HL-60/S4 treated with phorbol 12-myristate 13-acetate at 8.2 ng/mL for 4 days and 3 days (cell line): ENCODE results near the gene NFIL3.
"Not testable (repeated sequence)": the region's sequence is repeated elsewhere in the genome, so short reads cannot be mapped to it uniquely, and the experiment has no call there.

Experiments
- in situ Hi-C: fragments of 300-500 bp; cut with MboI; formaldehyde crosslinking; loops from 2 replicates; pipeline ENCODE4 v1.15.0; 2022; ENCODE audit warnings: low sequenced_read_pairs

NFIL3 gene

GRCh38 chr9:91403665-91404543, 19.7 kb downstream of the NFIL3 start:
- in situ Hi-C loops, result loop anchor here (25.0 kb wide), 1 partner anchor 217 kb away; no protein-coding TSS in a partner anchor

DNA sequence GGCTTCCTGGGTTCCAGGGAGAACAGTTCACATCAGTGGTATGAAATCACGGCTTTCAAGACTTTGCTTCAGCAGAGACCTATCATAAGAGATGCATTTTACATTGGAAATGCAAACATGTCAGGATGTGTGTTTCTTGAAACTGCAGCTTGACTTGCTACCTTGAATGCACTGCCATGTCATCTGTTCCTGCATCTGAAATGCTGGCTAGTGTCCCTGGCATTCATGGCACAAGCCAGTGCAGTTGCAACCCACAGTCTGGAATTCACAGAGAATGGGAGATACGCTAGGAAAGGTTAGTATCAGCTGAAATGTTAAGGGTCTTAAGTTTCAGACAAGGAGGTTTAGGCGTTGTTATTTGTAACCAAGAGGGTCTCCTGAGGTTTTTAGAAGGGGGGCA, 24.7 kb downstream of the NFIL3 start:
- in situ Hi-C loops, result no loop called here

GRCh38 chr9:91395553-91396471, 27.8 kb downstream of the NFIL3 start:
- in situ Hi-C loops, result no loop called here

DNA sequence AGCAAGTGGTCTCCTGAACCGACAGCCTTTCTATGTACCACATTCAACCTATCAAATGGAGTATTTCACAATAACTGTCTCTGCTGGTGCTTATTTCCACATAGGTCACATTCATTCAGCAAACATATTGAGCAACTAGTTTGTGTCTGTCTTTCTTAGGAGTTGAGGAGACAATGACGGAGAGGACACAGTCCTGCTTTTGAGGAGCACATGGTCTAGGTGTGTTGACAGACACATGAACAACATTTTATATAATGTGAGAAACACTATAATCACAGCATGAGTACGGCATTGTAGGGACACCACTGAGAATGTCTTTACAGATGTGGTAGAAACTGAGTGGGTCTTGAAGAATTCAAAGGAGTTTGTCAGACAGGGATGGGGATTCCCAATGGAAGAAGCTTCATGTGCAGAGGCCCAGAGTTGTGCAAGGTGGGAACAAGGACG, 28.5 kb downstream of the NFIL3 start:
- in situ Hi-C loops, result no loop called here

- in situ Hi-C loops, result no loop called here
Measured at GRCh38 chr9:91393826-91394225, 29.8 kb downstream of the NFIL3 start.

DNA sequence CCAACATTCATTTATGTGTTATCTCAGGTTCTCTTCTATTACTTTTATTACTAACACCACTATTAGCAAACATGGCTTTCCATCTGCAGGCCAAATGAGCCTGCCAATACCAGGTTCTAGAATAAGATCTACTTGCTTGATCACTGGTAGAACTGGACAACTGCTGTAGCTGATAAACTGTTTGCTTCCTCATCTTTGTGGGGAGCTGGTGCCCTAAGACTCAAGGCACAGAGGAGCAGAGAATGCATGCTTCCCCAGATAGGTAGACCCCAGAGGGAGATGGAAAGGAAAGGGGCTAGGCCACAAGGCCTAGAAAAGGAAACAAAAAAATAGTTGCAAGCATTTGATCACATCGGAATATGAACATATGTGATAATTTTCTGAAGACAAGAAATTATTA, 31.2 kb downstream of the NFIL3 start:
- in situ Hi-C loops, result no loop called here

DNA sequence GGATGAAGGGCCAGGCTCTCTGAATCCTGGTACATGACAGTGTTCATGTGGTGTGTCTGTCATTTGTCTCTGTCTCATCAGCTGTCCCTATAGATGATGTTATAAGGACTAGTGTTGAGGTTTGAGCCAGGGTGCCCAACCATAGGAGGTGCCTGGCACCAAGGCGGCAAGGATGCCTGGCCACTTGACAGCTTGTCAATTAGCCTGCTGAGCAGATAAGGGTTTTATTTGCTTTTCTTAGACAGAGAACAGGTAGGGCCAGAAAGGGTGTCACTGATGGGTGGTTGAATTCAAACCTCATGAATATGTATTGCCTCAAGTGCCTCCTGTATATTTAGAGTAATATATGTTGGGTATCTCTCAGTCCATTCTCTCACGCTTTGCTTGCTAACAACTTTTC, 31.8 kb downstream of the NFIL3 start:
- in situ Hi-C loops, result no loop called here

DNA sequence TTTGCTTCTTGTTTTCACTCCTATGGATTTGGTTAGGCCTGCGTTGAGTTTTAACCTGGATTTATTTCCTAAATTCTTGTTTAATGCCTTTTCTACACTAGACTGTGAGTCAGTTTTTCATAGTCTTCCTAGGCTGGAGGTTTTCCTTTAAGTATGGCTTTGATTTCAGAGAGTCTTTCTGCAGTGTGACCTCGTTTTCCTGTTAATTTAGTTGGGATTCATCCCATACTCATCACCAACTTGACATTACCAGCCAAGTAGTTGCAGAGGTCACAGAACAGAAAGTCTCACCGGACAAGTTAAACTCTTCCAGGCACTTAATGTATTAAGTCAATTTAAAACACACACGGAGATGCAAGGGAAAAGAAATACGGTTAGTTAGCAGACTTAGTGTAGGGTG, 32.2 kb downstream of the NFIL3 start:
- in situ Hi-C loops, result no loop called here

GRCh38 chr9:91389686-91390085, 33.9 kb downstream of the NFIL3 start:
- in situ Hi-C loops, result not testable (repeated sequence)

- in situ Hi-C loops, result no loop called here
Measured at GRCh38 chr9:91386765-91387164, 36.9 kb downstream of the NFIL3 start.

DNA sequence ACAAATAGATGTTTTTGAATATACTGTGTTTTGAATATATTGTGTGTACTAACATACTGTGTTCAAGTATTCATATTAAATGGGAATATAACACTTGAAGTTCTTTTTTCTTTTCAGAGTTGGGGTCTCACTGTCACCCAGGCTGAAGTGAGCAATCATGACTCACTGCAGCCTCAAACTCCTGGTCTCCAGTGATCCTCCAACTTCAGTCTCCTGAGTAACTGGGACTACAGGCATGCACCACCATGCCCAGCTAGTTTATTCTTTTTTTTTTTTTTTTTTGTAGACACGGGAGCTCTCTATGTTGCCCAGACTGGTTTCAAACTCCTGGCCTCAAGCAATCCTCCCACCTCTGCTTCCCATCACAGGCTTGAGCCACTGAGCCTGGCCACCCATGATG, 38.7 kb downstream of the NFIL3 start:
- in situ Hi-C loops, result no loop called here

DNA sequence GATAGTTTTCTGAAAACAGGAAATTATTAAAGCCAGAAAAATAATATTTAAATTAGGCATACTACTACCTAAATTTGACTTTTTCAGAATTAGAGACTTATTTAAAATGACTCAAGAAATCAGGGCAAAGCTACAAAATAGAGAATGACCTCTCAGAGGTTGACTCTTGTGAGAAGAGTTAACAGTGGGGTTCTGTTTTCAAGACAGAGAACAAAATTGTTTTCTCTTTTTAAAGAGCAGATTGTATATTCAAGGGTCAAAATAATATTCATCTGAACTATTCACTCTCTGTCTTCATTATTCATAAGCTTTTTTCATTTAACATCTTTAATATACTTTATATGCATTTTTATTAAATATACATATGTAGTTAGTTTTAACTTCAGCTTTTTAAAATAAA, 40.1 kb downstream of the NFIL3 start:
- in situ Hi-C loops, result no loop called here

GRCh38 chr9:91382298-91382697, 41.3 kb downstream of the NFIL3 start:
- in situ Hi-C loops, result no loop called here

DNA sequence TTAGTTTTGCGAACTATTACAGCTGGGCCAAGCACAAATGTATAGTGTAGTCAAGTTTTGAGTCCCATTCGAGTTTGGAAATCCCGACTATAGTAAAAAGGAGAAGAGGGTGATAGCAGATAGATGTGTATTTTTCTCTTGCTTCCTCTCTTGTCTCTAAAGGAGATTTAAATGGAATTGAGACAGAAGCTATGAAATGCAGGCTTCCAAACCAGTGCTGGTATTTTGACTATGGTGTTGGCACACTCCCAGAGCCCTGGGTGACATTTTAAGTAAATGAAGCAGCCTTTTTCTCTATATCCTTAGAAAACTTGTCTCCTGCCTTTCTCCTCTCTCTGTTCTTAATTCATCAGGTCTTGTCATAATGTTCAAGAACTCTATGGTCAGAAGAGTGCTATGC, 44.2 kb downstream of the NFIL3 start:
- in situ Hi-C loops, result no loop called here

GRCh38 chr9:91378695-91379127, 44.9 kb downstream of the NFIL3 start:
- in situ Hi-C loops, result no loop called here

DNA sequence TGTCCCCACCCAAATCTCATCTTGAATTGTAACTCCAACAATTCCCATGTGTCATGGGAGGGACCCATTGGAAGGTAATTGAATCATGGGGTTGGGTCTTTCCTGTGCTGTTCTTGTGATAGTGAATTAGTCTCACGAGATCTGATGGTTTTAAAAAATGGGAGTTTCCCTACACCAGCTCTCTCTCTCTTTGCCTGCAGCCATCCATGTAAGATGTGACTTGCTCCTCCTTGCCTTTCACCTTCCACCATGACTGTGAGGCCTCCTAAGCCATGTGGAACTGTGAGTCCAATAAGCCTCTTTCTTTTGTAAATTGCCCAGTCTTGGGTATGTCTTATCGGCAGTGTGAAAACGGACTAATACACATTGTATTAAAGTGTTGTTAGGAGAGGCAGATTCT, 45.6 kb downstream of the NFIL3 start:
- in situ Hi-C loops, result not testable (repeated sequence)

DNA sequence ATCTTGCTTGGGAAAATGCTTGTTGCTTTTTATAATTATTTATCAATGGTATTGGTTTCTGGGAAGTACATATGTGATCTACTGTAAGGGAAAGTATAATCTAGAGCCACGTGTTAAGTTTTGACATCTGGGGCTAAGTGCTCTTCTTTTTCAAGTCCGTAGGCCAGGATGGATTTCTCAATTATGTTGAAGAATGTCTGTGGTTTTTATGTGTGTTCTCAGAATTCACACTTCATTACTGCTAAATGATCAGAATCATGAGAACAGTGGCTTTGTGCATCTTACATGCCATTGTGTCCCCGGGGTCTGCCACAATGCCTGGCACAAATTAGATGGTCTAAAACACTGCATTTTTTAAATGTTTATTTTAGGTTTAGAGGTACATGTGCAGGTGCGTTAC, 47.4 kb downstream of the NFIL3 start:
- in situ Hi-C loops, result no loop called here

DNA sequence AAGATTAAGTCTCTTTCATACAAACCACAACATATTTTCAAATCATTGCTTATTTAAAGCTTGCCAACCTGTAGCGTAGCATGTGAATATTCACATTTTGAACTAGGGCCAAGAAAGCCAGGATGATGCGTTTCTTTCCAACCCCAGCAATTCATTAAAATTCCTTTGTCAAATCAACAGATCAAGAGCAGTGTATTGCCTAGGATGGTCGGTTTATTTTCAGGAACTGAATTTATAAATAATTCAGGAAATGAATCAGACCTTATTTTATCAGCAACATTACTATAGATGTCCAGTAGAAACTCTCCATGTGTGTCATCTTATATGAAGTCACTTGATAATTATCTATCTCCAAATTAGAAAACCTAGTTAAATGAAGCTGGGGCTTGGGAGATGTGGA, 48.7 kb downstream of the NFIL3 start:
- in situ Hi-C loops, result no loop called here

- in situ Hi-C loops, result no loop called here
Measured at GRCh38 chr9:91371894-91372293, 51.7 kb downstream of the NFIL3 start.

DNA sequence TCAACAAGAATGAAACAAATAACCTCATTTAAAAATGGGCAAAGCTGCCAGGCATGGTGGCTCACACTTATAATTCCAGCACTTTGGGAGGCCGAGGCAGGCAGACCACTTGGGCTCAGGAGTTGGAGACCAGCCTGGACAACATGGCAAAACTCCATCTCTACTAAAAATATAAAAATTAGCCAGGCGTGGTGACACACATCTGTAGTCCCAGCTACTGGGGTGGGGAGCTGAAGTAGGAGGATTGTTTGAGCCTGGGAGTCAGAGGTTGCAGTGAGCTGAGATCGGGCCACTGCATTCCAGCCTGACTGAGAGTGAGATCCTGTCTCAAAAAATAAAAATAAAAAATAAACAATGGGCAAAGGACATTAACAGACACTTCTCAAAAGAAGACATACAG, 53.6 kb downstream of the NFIL3 start:
- in situ Hi-C loops, result not testable (repeated sequence)

GRCh38 chr9:91364702-91365101, 58.9 kb downstream of the NFIL3 start:
- in situ Hi-C loops, result no loop called here

GRCh38 chr9:91364005-91364404, 59.6 kb downstream of the NFIL3 start:
- in situ Hi-C loops, result no loop called here
